ENCODE data around the gene HEATR1.

The HEATR1 gene

GRCh38 chr1:236636017-236636416 is 31.7 kb upstream of the HEATR1 start:
- no peak overlapping the region for H3K4me3 ChIP-seq (ENCODE audit: low read depth, low read length)
- no peak for TF ChIP-seq CTCF (IDR thresholded peaks at IDR 0.05; ENCODE audit: low read depth, low read length, missing control alignments)
- no peak for DNase-seq (ENCODE audit: low read depth)

- H3K4me3 ChIP-seq (ENCODE audit: low read depth, low read length): no peak overlapping the region
- no peak for TF ChIP-seq CTCF (IDR thresholded peaks at IDR 0.05; ENCODE audit: low read depth, low read length, missing control alignments)
- no peak for DNase-seq (ENCODE audit: low read depth)
These were observed 23.6 kb upstream of the HEATR1 start for GRCh38 chr1:236627727-236628408.

DNA sequence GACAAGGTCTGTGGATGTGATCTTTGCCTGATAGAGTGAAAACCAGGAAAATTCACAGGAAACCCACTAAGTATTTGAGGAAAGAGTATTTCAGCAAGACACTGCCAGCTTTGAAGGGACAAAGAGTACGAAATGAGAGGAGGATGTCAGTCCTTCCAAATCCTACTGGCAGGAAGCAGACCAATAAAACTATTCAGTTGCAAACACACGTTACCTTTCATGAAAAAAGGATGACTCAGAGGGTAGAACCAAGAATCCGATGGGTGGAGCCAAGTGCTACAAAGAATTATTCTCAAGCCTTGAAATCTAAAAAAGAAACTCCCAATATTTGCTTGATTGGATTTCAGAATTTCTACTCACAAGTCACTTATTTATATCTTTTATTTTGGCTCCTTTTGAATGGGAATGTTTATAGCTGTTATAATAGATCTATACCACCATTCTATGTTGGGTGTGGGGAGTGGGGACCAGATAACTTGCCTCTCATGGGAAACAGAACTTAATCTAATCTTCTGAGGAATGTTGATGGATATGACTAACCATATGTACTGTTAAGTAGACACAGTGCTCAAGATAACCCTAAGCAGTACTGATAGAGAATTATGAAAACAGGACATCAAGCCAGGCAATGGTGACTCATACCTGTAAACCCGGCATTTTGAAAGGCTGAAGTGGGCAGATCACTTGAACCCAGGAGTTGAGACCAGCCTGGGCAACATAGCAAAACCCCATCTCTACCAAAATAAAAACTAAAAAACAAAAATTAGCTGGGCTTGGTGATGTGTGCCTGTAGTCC is 19.3 kb upstream of the HEATR1 start:
- H3K4me3 ChIP-seq (ENCODE audit: low read depth, low read length): no peak overlapping the region
- no peak for TF ChIP-seq CTCF (IDR thresholded peaks at IDR 0.05; ENCODE audit: low read depth, low read length, missing control alignments)
- no peak for DNase-seq (ENCODE audit: low read depth)

DNA sequence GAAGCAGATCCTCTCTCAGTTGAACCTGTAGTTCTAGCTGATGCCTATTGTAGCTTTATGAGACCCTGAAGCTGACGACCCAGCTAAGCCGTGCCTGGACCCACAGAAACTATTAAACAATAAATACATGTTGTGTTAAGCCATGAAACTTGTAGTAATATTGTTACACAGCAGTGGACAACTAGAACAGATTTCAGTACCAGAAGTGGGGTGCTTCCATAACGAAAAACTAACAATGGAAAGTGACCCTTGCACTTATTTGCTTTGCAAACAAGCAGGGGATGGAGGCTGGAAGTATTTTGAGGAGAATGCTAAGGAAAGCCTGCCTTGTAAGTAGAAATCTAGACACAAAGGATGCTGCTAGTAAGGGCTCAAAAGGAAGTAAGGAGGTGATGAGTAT is 18.1 kb upstream of the HEATR1 start:
- H3K4me3 ChIP-seq (ENCODE audit: low read depth, low read length): no peak overlapping the region
- no peak for TF ChIP-seq CTCF (IDR thresholded peaks at IDR 0.05; ENCODE audit: low read depth, low read length, missing control alignments)
- no peak for DNase-seq (ENCODE audit: low read depth)

DNA sequence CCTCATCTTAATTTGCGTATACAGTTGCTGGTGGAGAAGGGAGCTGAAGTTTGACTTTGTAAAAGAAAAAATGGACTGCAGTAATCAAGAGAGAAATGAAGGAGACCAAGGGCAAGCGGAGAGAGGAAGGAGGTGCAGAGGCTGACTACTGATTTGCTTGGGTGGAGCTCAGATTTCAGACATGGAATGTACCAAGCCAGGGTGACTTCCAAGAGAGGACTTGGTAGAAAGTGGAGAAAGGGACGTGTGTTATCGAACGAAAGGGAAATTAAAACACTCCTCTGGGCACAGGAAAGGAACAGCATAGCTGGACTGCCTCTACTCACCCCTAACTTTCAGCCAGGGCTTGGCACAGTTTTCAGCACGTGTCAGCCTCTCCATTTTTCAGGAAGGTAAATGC is 15.1 kb upstream of the HEATR1 start:
- no peak for DNase-seq (ENCODE audit: low read depth)
- TF ChIP-seq CTCF (IDR thresholded peaks at IDR 0.05; ENCODE audit: low read depth, low read length, missing control alignments): no peak
- H3K4me3 ChIP-seq (ENCODE audit: low read depth, low read length): no peak overlapping the region

- H3K4me3 ChIP-seq (ENCODE audit: low read depth, low read length): no peak overlapping the region
- DNase-seq (ENCODE audit: low read depth): no peak
- no peak for TF ChIP-seq CTCF (IDR thresholded peaks at IDR 0.05; ENCODE audit: low read depth, low read length, missing control alignments)
These were observed 14.2 kb upstream of the HEATR1 start for GRCh38 chr1:236618507-236618906.

Measured in GM12864 (cell line).